SK-N-SH treated with all-trans-retinoic acid at 6 μM for 48 hours (cell line): ENCODE data around the gene ERCC5.

Experiments
- ATAC-seq: fragments of 200-7000 bp; cut with Tn5 transposase; 3 replicates; pipeline ENCODE4 v1.9.1; 2020; ENCODE audit warnings: mild to moderate bottlenecking, moderate library complexity
- ARNTL ChIP-seq: fragments of 450-650 bp; formaldehyde crosslinking; IDR thresholded peaks from 2 replicates; pipeline ENCODE4 v1.5.0; 2020; ENCODE audit warnings: low read depth, mild to moderate bottlenecking, moderate library complexity, borderline replicate concordance
- BACH2 ChIP-seq: fragments of 250-450 bp; sonication (Bioruptor Pico); IDR thresholded peaks from 2 replicates; pipeline ENCODE4 v1.9.0; 2021; ENCODE audit warnings: mild to moderate bottlenecking, borderline replicate concordance
- CSDC2 ChIP-seq: fragments of 250-450 bp; sonication (Bioruptor Pico); IDR thresholded peaks from 2 replicates; pipeline ENCODE4 v1.5.0; 2020; ENCODE audit warnings: mild to moderate bottlenecking, moderate library complexity
- ESRRG ChIP-seq: fragments of 250-450 bp; sonication (Bioruptor Pico); IDR thresholded peaks from 2 replicates; pipeline ENCODE4 v1.6.1; 2021; ENCODE audit warnings: mild to moderate bottlenecking
- GLIS3 ChIP-seq: fragments of 250-450 bp; sonication (Bioruptor Pico); IDR thresholded peaks from 2 replicates; pipeline ENCODE4 v1.5.0; 2020; ENCODE audit warnings: mild to moderate bottlenecking, moderate library complexity
- ISL1 ChIP-seq: fragments of 250-450 bp; sonication (Bioruptor Pico); IDR thresholded peaks from 2 replicates; pipeline ENCODE4 v2.1.2; 2022; ENCODE audit warnings: mild to moderate bottlenecking, moderate library complexity
- OSR1 ChIP-seq: fragments of 250-450 bp; sonication (Bioruptor Pico); IDR thresholded peaks from 2 replicates; pipeline ENCODE4 v1.8.0; 2022; ENCODE audit warnings: moderate library complexity, mild to moderate bottlenecking, inconsistent platforms
- PPARA ChIP-seq: fragments of 250-450 bp; sonication (Bioruptor Pico); IDR thresholded peaks from 2 replicates; pipeline ENCODE4 v1.5.0; 2020; ENCODE audit warnings: mild to moderate bottlenecking, borderline replicate concordance
- RARB ChIP-seq: fragments of 250-450 bp; sonication (Bioruptor Pico); IDR thresholded peaks from 2 replicates; pipeline ENCODE4 v1.8.0; 2021; ENCODE audit warnings: mild to moderate bottlenecking, moderate library complexity
- SNAI2 ChIP-seq: fragments of 250-450 bp; sonication (Bioruptor Pico); IDR thresholded peaks from 2 replicates; pipeline ENCODE4 v1.5.0; 2020; ENCODE audit warnings: mild to moderate bottlenecking, moderate library complexity
- TCF4 ChIP-seq: fragments of 250-450 bp; sonication (Bioruptor Pico); IDR thresholded peaks from 2 replicates; pipeline ENCODE4 v1.8.0; 2021; ENCODE audit warnings: mild to moderate bottlenecking, moderate library complexity, borderline replicate concordance
- TOX ChIP-seq: fragments of 250-450 bp; sonication (Bioruptor Pico); IDR thresholded peaks from 2 replicates; pipeline ENCODE4 v1.8.0; 2021; ENCODE audit warnings: mild to moderate bottlenecking, moderate library complexity, borderline replicate concordance
- ZC3H10 ChIP-seq: fragments of 250-450 bp; sonication (Bioruptor Pico); IDR thresholded peaks from 2 replicates; pipeline ENCODE4 v1.5.1; 2021; ENCODE audit warnings: mild to moderate bottlenecking, moderate library complexity
- ZFP30 ChIP-seq: fragments of 450-650 bp; formaldehyde crosslinking; IDR thresholded peaks from 2 replicates; pipeline ENCODE4 v1.5.0; 2022; ENCODE audit warnings: mild to moderate bottlenecking, moderate library complexity
- ZNF565 ChIP-seq: fragments of 450-650 bp; formaldehyde crosslinking; conservative IDR thresholded peaks from 2 replicates; pipeline ENCODE4 v1.5.0; 2020; ENCODE audit warnings: low read depth, mild to moderate bottlenecking, moderate library complexity
- ZNF70 ChIP-seq: fragments of 450-650 bp; formaldehyde crosslinking; IDR thresholded peaks from 2 replicates; pipeline ENCODE4 v1.5.0; 2020; ENCODE audit warnings: mild to moderate bottlenecking, moderate library complexity
- TF ChIP-seq, protein P1 (sequence below): fragments of 250-450 bp; sonication (Bioruptor Pico); IDR thresholded peaks from 2 replicates; pipeline ENCODE4 v1.5.1; 2021; ENCODE audit warnings: mild to moderate bottlenecking, moderate library complexity
- TF ChIP-seq, protein P2 (sequence below): fragments of 250-450 bp; sonication (Bioruptor Pico); IDR thresholded peaks from 2 replicates; pipeline ENCODE4 v1.8.0; 2020; ENCODE audit warnings: mild to moderate bottlenecking, moderate library complexity, borderline replicate concordance
- TF ChIP-seq, protein P3 (sequence below): fragments of 250-450 bp; sonication (Bioruptor Pico); IDR thresholded peaks from 2 replicates; pipeline ENCODE4 v1.8.0; 2021; ENCODE audit warnings: low read depth, mild to moderate bottlenecking, moderate library complexity, borderline replicate concordance
- TF ChIP-seq, protein P4 (sequence below): fragments of 250-450 bp; sonication (Bioruptor Pico); IDR thresholded peaks from 2 replicates; pipeline ENCODE4 v1.5.1; 2020; ENCODE audit warnings: low read depth, mild to moderate bottlenecking, moderate library complexity

ERCC5 gene

DNA sequence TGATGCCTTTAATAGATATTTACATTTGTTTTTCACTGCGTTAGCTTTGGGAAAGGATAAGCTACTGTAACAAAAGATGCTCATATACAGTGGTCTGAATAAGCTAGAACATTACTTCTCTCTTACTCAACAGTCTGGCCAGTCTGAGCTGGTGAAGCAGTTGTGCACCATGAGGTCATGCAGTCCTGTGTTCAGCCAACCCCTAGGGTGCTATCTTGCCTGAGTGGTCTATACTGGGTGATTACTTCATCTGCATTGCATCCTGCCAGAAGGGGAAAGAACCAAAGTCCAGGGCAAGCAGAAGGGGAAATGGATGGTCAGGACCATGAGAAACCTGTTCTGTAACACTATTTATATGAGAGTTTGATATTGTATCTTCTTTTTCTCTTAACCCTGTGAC is 31.5 kb downstream of the ERCC5 start:
- TF ChIP-seq ARNTL (CRISPR knock-in tag) = no peak
- TF ChIP-seq GLIS3 (CRISPR knock-in tag) = no peak
- no peak for TF ChIP-seq ESRRG (CRISPR knock-in tag)
- TF ChIP-seq ZNF565 (CRISPR knock-in tag) = no peak
- no peak for TF ChIP-seq ISL1 (CRISPR knock-in tag)
- TF ChIP-seq, protein P1, sequence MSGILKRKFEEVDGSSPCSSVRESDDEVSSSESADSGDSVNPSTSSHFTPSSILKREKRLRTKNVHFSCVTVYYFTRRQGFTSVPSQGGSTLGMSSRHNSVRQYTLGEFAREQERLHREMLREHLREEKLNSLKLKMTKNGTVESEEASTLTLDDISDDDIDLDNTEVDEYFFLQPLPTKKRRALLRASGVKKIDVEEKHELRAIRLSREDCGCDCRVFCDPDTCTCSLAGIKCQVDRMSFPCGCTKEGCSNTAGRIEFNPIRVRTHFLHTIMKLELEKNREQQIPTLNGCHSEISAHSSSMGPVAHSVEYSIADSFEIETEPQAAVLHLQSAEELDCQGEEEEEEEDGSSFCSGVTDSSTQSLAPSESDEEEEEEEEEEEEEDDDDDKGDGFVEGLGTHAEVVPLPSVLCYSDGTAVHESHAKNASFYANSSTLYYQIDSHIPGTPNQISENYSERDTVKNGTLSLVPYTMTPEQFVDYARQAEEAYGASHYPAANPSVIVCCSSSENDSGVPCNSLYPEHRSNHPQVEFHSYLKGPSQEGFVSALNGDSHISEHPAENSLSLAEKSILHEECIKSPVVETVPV (CRISPR knock-in tag) = no peak
- TF ChIP-seq TOX = no peak
- TF ChIP-seq, protein P2, sequence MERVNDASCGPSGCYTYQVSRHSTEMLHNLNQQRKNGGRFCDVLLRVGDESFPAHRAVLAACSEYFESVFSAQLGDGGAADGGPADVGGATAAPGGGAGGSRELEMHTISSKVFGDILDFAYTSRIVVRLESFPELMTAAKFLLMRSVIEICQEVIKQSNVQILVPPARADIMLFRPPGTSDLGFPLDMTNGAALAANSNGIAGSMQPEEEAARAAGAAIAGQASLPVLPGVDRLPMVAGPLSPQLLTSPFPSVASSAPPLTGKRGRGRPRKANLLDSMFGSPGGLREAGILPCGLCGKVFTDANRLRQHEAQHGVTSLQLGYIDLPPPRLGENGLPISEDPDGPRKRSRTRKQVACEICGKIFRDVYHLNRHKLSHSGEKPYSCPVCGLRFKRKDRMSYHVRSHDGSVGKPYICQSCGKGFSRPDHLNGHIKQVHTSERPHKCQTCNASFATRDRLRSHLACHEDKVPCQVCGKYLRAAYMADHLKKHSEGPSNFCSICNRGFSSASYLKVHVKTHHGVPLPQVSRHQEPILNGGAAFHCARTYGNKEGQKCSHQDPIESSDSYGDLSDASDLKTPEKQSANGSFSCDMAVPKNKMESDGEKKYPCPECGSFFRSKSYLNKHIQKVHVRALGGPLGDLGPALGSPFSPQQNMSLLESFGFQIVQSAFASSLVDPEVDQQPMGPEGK = no peak
- TF ChIP-seq CSDC2 (CRISPR knock-in tag) = no peak
- TF ChIP-seq ZC3H10 (CRISPR knock-in tag) = no peak
- TF ChIP-seq RARB = no peak
- TF ChIP-seq, protein P3, sequence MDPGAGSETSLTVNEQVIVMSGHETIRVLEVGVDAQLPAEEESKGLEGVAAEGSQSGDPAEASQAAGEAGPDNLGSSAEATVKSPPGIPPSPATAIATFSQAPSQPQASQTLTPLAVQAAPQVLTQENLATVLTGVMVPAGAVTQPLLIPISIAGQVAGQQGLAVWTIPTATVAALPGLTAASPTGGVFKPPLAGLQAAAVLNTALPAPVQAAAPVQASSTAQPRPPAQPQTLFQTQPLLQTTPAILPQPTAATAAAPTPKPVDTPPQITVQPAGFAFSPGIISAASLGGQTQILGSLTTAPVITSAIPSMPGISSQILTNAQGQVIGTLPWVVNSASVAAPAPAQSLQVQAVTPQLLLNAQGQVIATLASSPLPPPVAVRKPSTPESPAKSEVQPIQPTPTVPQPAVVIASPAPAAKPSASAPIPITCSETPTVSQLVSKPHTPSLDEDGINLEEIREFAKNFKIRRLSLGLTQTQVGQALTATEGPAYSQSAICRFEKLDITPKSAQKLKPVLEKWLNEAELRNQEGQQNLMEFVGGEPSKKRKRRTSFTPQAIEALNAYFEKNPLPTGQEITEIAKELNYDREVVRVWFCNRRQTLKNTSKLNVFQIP (CRISPR knock-in tag) = no peak
- TF ChIP-seq ZNF70 = no peak
- TF ChIP-seq OSR1 (CRISPR knock-in tag) = no peak
- TF ChIP-seq BACH2 (CRISPR knock-in tag) = no peak
- no peak for TF ChIP-seq TCF4 (CRISPR knock-in tag)
- TF ChIP-seq PPARA = no peak
- no peak for TF ChIP-seq SNAI2 (CRISPR knock-in tag)
- ATAC-seq = no peak

DNA sequence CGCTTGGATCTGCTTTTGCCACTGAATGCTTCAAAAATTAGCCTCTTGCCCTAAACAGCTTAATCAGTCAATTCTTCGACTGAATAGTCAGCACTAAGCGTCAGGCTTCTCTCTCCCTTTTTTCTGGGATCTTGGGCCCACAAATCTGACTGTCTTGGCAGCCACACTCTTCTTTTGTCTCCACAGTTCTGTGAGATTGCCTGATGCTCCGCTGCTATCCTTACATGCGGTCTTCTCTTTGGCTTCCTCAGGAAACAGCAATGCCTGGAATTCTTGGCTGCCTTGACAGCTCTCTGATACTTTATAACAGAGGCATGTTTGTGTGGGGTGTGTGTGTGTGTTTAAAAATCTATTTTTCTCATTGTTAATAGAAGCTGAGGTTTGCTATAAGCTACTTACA is 32.6 kb downstream of the ERCC5 start:
- no peak for ATAC-seq
- TF ChIP-seq TOX = no peak
- no peak for TF ChIP-seq ISL1 (CRISPR knock-in tag)
- TF ChIP-seq ZNF70 = no peak
- no peak for TF ChIP-seq OSR1 (CRISPR knock-in tag)
- no peak for TF ChIP-seq ESRRG (CRISPR knock-in tag)
- no peak for TF ChIP-seq ZFP30 (CRISPR knock-in tag)
- TF ChIP-seq, protein P4, sequence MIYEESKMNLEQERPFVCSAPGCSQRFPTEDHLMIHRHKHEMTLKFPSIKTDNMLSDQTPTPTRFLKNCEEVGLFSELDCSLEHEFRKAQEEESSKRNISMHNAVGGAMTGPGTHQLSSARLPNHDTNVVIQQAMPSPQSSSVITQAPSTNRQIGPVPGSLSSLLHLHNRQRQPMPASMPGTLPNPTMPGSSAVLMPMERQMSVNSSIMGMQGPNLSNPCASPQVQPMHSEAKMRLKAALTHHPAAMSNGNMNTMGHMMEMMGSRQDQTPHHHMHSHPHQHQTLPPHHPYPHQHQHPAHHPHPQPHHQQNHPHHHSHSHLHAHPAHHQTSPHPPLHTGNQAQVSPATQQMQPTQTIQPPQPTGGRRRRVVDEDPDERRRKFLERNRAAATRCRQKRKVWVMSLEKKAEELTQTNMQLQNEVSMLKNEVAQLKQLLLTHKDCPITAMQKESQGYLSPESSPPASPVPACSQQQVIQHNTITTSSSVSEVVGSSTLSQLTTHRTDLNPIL = no peak
- TF ChIP-seq, protein P2 = no peak

DNA sequence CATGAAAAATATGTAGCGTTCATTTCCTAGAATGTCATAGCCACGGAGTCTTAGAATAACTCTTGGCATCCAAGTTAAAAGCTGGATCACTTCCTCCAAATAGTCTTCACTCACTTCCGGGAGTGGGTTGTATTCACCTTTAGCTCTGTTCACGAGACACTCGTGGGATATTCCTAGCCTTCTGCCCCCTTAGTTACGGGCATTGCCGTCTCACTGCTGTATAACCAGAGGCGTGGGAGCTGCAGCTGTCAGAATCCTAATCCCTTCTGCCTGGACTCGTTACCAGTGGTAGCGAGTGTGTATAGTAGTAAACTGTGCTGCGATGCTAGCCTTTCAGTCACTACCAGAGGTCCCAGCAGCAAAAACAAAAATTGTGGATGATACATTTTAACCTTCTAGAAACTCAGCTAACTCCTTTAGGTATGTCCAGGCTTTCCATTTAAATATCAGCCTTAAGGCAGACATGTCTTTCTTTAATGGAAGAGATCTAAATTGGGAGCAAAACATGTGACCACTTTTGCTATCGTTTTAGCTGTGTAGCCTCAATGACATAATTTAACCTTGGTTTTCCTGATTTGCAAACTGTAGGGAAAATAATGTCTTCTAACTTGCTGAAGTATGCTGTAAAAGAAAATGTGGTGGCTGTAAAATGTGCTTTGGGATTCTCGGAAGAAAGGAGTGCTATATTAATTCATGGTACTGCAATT is 34.1 kb downstream of the ERCC5 start:
- TF ChIP-seq, protein P2 = no peak
- TF ChIP-seq ARNTL (CRISPR knock-in tag) = no peak
- TF ChIP-seq GLIS3 (CRISPR knock-in tag) = no peak
- no peak for TF ChIP-seq PPARA
- ATAC-seq = no peak
